Myocyte (in vitro differentiated cells): ENCODE measurements around the gene ATG5. TPM values are rescaled to one million over a fixed set of nuclear protein-coding genes. Genes with fewer than 3 reads are reported as not detected.
"Not testable (repeated sequence)": the region's sequence is repeated elsewhere in the genome, so short reads cannot be mapped to it uniquely, and the experiment has no call there.

Experiments used
- DNase-seq: peaks from one replicate; pipeline ENCODE4 v3.0.0-alpha.2; 2012; ENCODE audit warnings: low read depth
- total RNA-seq: library from RNA; depleted of rRNA; stranded (reverse); fragments of >200 nt; gene quantifications from 2 replicates; pipeline ENCODE4 v1.2.3, GENCODE V29; 2014

The ATG5 gene
- total RNA-seq, 1 donor from 2014 or later = 38.5 TPM

GRCh38 chr6:106259748-106260147, 65.8 kb downstream of the ATG5 start:
- not testable (repeated sequence) for DNase-seq

- no peak for DNase-seq
These were observed 66.8 kb downstream of the ATG5 start for GRCh38 chr6:106258726-106259125.

GRCh38 chr6:106257195-106257594, 68.4 kb downstream of the ATG5 start:
- DNase-seq = peak; percentile 33

DNA sequence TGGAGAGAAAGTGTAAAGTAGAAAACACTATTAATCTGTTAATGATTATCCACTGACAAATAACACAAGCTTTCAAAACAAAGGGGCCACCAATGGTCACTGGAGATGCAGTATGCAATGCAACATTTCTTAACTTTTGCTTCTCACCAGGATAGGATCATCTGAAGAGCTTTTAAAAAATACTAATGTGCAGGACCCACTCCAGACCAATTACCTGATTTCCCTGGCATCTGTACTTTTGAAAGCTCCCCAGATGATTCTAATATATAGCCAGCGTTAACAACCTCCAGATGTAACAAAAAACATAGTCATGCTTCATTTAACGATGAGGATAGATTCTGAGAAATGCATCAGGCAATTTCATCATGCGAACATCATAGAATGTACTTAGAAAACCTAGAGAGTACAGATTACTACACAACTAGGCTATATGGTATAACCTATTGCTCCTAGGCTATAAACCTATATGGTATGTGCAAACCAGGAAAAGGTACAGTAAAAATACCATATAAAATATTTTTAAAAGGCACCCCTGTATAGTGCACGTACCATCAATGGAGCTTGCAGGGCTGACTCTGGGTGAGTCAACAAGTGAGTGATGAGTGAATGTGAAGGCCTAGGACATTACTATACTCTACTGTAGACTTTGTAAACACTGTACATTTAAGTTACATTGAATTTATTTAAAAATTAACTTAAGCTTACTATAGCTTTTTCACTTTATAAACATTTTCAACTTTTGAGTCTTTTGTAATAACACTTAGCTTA, 69.2 kb downstream of the ATG5 start:
- DNase-seq = no peak

DNA sequence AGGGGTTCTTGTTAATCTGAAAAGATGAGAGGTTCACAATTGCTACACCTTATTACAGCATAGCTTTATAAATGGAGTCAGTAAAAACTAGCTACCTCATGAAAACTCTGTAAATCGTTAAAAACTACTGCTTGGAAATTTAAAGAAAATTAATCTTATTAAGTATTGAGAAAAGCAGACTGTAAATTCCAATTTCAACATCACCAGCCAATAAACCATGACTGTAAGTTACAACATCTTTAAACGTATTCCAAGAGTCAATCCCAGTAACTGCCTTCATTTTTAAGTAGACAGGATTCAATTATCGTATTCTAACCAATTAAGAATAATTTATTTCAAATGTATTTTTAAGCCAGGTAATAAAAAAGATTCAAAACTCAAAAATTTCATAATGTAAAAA, 70.3 kb downstream of the ATG5 start:
- no peak for DNase-seq

GRCh38 chr6:106254636-106255035, 70.9 kb downstream of the ATG5 start:
- DNase-seq = no peak

GRCh38 chr6:106253731-106254130, 71.8 kb downstream of the ATG5 start:
- no peak for DNase-seq

- peak; percentile 18 for DNase-seq
These were observed 72.4 kb downstream of the ATG5 start for GRCh38 chr6:106253172-106253571.

DNA sequence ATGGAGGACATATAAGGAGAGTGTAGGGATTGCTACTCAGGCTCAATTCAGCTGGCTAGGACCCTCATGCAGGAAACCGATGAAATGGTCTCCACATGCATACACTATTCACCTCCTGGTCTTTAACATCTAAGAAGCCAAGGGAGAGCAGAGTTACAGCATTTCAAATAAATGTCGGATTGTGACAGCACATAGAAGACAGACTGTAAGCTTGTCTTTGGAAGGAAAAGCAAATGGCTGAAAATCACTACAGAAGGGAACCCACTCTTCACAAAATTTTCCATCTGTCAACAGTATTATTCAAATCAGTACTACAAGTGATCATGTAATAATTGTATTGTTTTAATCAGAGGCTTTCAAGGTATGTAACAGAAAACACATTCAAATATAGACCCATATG, 72.9 kb downstream of the ATG5 start:
- no peak for DNase-seq

DNA sequence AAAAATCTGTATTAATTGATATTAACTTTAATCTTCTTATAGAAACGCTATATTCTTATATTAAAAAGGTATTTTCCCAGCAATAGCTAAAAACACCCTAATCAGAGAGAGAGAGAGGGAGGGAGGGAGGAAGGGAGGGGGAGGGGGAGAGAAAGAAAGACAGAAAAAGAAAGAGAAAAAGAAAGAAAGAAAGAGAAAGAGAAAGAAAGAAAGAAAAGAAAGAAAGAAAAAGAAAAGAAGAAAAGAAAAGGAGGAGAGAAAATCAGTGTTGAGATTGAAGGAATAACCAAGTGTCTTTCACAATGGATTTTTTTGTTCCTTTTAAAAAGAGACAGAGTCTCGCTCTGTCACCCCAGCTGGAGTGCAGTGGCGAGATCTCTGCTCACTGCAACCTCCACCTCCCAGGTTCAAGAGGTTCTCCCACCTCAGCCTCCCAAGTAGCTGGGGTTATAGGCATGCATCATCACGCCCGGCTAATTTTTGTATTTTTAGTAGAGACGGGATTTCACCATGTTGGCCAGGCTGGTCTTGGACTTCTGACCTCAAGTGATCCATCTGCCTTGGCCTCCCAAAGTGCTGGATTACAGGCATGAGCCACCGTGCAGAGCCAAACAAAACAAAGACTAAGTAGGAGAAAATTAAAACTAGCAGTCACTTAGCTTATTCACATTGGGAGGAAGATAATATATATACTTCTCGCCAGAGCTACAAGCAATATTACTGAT, 73.9 kb downstream of the ATG5 start:
- DNase-seq = not testable (repeated sequence)

GRCh38 chr6:106250953-106251352, 74.6 kb downstream of the ATG5 start:
- DNase-seq = peak; percentile 20

- no peak for DNase-seq
These were observed 75.9 kb downstream of the ATG5 start for GRCh38 chr6:106249658-106250057.

DNA sequence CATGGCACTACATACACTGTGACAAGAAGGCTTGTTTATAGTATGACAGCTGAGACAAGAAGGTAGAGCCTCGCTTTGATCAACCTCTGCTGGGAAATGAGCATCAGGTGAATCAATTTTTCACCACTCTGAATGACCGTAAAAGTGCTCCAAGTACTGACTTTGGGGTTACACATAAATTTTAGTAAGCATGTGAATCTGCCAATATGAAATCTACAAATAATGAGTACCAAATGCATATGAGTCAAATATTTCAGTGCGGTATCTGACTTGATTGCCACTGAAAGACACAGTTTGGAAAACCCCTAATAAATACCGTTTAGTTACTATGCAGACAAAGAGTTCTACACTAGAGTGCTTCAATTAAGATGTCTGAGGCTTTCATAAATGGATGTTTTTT, 77.8 kb downstream of the ATG5 start:
- no peak for DNase-seq

GRCh38 chr6:106247293-106247692, 78.3 kb downstream of the ATG5 start:
- no peak for DNase-seq

GRCh38 chr6:106244931-106245330, 80.6 kb downstream of the ATG5 start:
- no peak for DNase-seq

DNA sequence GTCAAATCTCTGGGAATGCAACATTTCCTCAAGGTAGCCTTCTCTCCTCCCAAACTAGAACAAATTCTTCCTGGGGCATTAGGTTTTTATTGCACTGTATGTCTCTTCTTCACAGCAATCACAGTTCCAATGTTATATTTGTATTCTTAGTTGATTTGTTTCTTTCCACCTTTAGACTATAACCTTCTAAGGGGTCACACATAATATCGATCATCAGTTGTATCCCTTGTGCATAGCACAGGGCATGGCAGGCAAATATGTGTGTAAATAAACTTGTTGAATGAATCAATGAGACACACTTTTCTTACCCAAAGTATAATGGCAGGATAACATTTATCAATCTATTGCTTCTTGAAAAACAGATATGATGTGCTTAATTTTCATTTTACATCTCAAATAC, 81.0 kb downstream of the ATG5 start:
- DNase-seq = no peak

DNA sequence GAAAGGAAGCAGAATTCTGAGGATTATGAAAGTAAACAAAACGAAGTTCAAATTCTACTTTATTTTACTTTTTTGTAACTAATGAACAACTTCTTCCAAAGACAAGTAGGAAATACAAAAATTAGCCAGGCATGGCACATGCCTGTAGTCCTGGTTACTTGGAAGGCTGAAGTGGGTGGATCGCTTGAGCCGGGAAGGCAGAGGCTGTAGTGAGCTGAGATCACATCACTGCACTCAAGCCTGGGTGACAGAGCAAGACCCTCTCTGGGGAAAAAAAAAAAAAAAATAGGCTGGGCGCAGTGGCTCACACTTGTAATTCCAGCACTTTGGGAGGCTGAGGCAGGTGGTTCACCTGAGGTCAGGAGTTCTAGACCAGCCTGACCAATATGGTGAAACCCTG, 82.3 kb downstream of the ATG5 start:
- DNase-seq = no peak

- DNase-seq = no peak
These were observed 84.1 kb downstream of the ATG5 start for GRCh38 chr6:106241498-106241897.

- DNase-seq = no peak
These were observed 88.3 kb downstream of the ATG5 start for GRCh38 chr6:106237286-106237685.

GRCh38 chr6:106229876-106230445, 95.6 kb downstream of the ATG5 start:
- not testable (repeated sequence) for DNase-seq

DNA sequence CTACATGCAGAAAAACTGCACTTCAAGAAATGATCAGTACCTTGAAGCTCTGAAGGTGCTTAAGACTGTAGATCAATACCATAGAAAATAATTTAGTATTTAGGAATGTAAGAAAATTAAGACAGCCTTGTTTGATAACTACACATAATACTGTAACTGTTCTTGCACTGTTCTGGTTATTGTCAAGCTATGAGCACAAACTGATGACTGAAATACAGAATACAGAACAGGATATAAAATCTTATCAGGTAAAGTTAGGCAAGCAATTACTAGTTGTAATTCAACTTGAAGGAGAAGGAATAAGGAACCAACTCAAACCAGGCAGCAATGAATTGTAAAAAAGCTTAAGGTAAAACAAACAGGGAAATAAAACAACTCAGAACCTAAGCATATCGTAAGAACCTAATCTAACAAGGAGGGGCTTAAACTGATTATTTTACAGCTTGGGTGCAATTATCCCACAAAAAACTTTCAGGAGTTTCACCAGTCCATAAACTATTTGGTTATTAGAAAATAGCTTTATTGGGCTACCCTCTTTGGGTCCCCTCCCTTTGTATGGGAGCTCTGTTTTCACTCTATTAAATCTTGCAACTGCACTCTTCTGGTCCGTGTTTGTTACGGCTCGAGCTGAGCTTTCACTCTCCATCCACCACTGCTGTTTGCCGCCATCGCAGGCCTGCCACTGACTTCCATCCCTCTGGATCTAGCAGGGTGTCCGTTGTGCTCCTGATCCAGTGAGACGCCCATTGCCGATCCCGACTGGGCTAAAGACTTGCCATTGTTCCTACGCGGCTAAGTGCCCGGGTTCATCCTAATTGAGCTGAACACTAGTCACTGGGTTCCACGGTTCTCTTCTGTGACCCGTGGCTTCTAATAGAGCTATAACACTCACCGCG, 97.7 kb downstream of the ATG5 start:
- DNase-seq = no peak
